OCI-LY1 (cell line): ENCODE measurements around the gene ZBTB32.

Source experiments
- H2AFZ ChIP-seq: fragments of 200-600 bp; sonication (generic), shearing (Covaris generic); 2 replicates; pipeline ENCODE4 v1.6.0; 2014; ENCODE audit warnings: antibody characterized with exemption, mild to moderate bottlenecking, low read length
- H3F3A ChIP-seq: fragments of 200-600 bp; sonication (generic), shearing (Covaris generic); 2 replicates; pipeline ENCODE4 v1.6.0; 2014; ENCODE audit warnings: mild to moderate bottlenecking, antibody characterized with exemption, low read length, moderate library complexity; ENCODE audit not compliant: insufficient read depth
- H3K27ac ChIP-seq: fragments of 200-600 bp; sonication (generic); 2 replicates; pipeline ENCODE4 v1.5.1; 2014; ENCODE audit warnings: low read length, mixed run types, mild to moderate bottlenecking, low read depth; ENCODE audit not compliant: poor library complexity, severe bottlenecking
- H3K27me3 ChIP-seq: fragments of 200-600 bp; sonication (generic); 2 replicates; pipeline ENCODE4 v1.6.0; 2014; ENCODE audit warnings: antibody characterized with exemption, mild to moderate bottlenecking, low read length, moderate library complexity; ENCODE audit not compliant: insufficient read depth
- H3K36me3 ChIP-seq: fragments of 200-600 bp; sonication (generic); 2 replicates; pipeline ENCODE4 v1.6.1; 2014; ENCODE audit warnings: mild to moderate bottlenecking, antibody characterized with exemption, low read length, moderate library complexity, mixed read lengths; ENCODE audit not compliant: insufficient read depth
- H3K4me1 ChIP-seq: fragments of 200-600 bp; sonication (generic); 2 replicates; pipeline ENCODE4 v1.5.1; 2014; ENCODE audit warnings: mild to moderate bottlenecking, low read length, moderate library complexity; ENCODE audit not compliant: insufficient read depth, severe bottlenecking
- H3K4me2 ChIP-seq: fragments of 200-600 bp; sonication (generic), shearing (Covaris generic); 2 replicates; pipeline ENCODE4 v1.6.1; 2014; ENCODE audit warnings: low read length
- H3K4me3 ChIP-seq: fragments of 200-600 bp; sonication (generic); 2 replicates; pipeline ENCODE4 v1.5.1; 2014; ENCODE audit warnings: low read length, low read depth, mild to moderate bottlenecking, mixed read lengths; ENCODE audit not compliant: poor library complexity, severe bottlenecking
- H3K79me2 ChIP-seq: fragments of 200-600 bp; shearing (Covaris generic); 2 replicates; pipeline ENCODE4 v1.6.1; 2016; ENCODE audit warnings: mixed run types, low read length, mixed read lengths; ENCODE audit not compliant: insufficient read depth
- H3K9ac ChIP-seq: fragments of 200-600 bp; sonication (generic), shearing (Covaris generic); 2 replicates; pipeline ENCODE4 v1.6.1; 2014; ENCODE audit warnings: mild to moderate bottlenecking, low read length, mixed read lengths
- H3K9me2 ChIP-seq: fragments of 200-600 bp; sonication (generic), shearing (Covaris generic); 2 replicates; pipeline ENCODE4 v1.6.1; 2014; ENCODE audit warnings: low read depth, mild to moderate bottlenecking, low read length, mixed read lengths
- H3K9me3 ChIP-seq: fragments of 200-600 bp; shearing (Covaris generic); 2 replicates; pipeline ENCODE4 v1.6.1; 2014; ENCODE audit warnings: low read length, mixed read lengths
- H4K20me1 ChIP-seq: fragments of 200-600 bp; sonication (generic), shearing (Covaris generic); 2 replicates; pipeline ENCODE4 v1.6.0; 2016; ENCODE audit warnings: mild to moderate bottlenecking, low read length; ENCODE audit not compliant: insufficient read depth
- CTCF ChIP-seq: fragments of 200-600 bp; sonication (generic), shearing (Covaris generic); IDR thresholded peaks from 2 replicates; pipeline ENCODE4 v1.5.1; 2017; ENCODE audit warnings: mild to moderate bottlenecking, antibody characterized with exemption, low read length, moderate library complexity, mixed read lengths
- EZH2 ChIP-seq: fragments of 200-600 bp; sonication (generic), shearing (Covaris generic); IDR thresholded peaks from 2 replicates; pipeline ENCODE4 v1.8.0; 2017; ENCODE audit warnings: borderline replicate concordance, mixed run types, mild to moderate bottlenecking, antibody characterized with exemption, low read length, moderate library complexity, mixed read lengths

Gene ZBTB32

GRCh38 chr19:35715981-35716800 lies 11.8 kb downstream of the ZBTB32 start:
- Histone ChIP-seq H3K27ac (no peak overlapping the region), H3K9ac (peak overlapping the region; percentile 61; the same call in 1 of the 2 replicates), H3F3A (no peaks in the 10 kb centered on the region), H4K20me1 (no peaks in the 10 kb centered on the region), H3K9me3 (no peaks in the 10 kb centered on the region), H3K4me3 (peak overlapping the region; percentile 66), H3K4me1 (peaks cover 27% of the 10 kb centered on the region), H3K4me2 (peak overlapping the region; percentile 73), H2AFZ (no peak overlapping the region), H3K36me3 (peaks cover 14% of the 10 kb centered on the region; the same call in 1 of the 2 replicates), H3K9me2 (no peaks in the 10 kb centered on the region), H3K27me3 (peaks cover 7% of the 10 kb centered on the region), H3K79me2 (peaks cover 8% of the 10 kb centered on the region)
- TF ChIP-seq CTCF (no peak), EZH2 (no peak)

GRCh38 chr19:35716801-35717664 lies 12.7 kb downstream of the ZBTB32 start:
- Histone ChIP-seq H3K36me3 (peaks cover 21% of the 10 kb centered on the region; the same call in 1 of the 2 replicates), H4K20me1 (no peaks in the 10 kb centered on the region), H3K27ac (no peak overlapping the region), H3K9me2 (no peaks in the 10 kb centered on the region), H3K27me3 (peaks cover 3% of the 10 kb centered on the region; the same call in 1 of the 2 replicates), H3K9me3 (no peaks in the 10 kb centered on the region), H3K4me3 (peak overlapping the region; percentile 66), H3F3A (no peaks in the 10 kb centered on the region), H3K9ac (peak overlapping the region; percentile 61), H2AFZ (no peak overlapping the region), H3K4me2 (peak overlapping the region; percentile 73), H3K79me2 (peaks cover 8% of the 10 kb centered on the region), H3K4me1 (peaks cover 22% of the 10 kb centered on the region)
- peak; percentile 85 for TF ChIP-seq CTCF
- TF ChIP-seq EZH2: no peak

GRCh38 chr19:35717665-35718344 lies 13.4 kb downstream of the ZBTB32 start, which contains the start of gene KMT2B:
Gene KMT2B (plus strand): TSS chr19:35718003. CDS start chr19:35718019, 16 bp downstream.
- no peak within 1 kb of the TSS for H3K27ac ChIP-seq
- peak within 1 kb of the TSS; percentile 77 for H3K4me3 ChIP-seq
- no peak for TF ChIP-seq EZH2
- TF ChIP-seq CTCF: no peak
- peaks cover 28% of the 10 kb centered on the region for H3K36me3 ChIP-seq
- peak within 1 kb of the TSS; percentile 84 for H3K4me2 ChIP-seq
- H3K27me3 ChIP-seq: peaks cover 3% of the 10 kb centered on the region; the same call in 1 of the 2 replicates
- H3K9ac ChIP-seq: peak within 1 kb of the TSS; percentile 83
- peaks cover 22% of the 10 kb centered on the region for H3K4me1 ChIP-seq
- H2AFZ ChIP-seq: no peak within 1 kb of the TSS
- peaks cover 8% of the 10 kb centered on the region for H3K79me2 ChIP-seq
- H4K20me1 ChIP-seq: no peaks in the 10 kb centered on the region
- H3K9me3 ChIP-seq: no peaks in the 10 kb centered on the region
- H3K9me2 ChIP-seq: no peaks in the 10 kb centered on the region
- H3F3A ChIP-seq: no peaks in the 10 kb centered on the region
